ENCODE data around the gene HDAC4.

DNA sequence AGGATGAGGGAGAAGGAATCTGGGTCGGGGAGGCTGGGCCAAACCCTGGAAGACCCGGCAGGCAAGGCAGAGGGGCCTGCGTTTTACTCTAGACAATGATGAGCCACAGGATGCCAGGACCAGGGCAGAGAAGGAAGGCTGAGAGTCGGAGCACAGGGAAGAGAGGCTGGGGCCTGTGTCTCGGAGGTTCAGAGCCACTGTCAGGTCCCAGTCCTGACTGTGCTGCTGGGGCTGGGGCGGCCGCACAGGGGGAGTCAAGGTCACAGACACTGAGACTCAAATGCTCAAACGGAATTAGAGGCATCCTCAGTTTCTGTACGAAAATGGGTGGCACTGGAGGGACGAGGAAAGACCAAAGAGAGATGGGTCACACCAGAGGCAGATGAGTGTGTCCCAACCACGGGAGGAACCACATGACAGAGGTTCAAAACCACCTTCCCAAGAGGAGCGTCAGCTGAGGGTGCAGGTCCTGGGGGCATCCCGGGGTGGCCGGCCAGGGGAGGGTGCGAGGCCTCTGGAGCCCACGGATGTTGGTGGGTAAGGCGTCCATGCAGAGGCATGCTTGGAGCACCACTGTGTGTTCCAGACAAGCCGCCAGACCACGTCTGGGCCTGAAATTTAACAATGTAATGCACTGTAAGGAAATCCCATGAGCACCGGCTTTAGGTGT, 14.7 kb downstream of the HDAC4 start:
- no peak for TF ChIP-seq CTCF (IDR thresholded peaks at IDR 0.05; ENCODE audit: low read depth, low read length, missing input control)
- TF ChIP-seq, protein P1, sequence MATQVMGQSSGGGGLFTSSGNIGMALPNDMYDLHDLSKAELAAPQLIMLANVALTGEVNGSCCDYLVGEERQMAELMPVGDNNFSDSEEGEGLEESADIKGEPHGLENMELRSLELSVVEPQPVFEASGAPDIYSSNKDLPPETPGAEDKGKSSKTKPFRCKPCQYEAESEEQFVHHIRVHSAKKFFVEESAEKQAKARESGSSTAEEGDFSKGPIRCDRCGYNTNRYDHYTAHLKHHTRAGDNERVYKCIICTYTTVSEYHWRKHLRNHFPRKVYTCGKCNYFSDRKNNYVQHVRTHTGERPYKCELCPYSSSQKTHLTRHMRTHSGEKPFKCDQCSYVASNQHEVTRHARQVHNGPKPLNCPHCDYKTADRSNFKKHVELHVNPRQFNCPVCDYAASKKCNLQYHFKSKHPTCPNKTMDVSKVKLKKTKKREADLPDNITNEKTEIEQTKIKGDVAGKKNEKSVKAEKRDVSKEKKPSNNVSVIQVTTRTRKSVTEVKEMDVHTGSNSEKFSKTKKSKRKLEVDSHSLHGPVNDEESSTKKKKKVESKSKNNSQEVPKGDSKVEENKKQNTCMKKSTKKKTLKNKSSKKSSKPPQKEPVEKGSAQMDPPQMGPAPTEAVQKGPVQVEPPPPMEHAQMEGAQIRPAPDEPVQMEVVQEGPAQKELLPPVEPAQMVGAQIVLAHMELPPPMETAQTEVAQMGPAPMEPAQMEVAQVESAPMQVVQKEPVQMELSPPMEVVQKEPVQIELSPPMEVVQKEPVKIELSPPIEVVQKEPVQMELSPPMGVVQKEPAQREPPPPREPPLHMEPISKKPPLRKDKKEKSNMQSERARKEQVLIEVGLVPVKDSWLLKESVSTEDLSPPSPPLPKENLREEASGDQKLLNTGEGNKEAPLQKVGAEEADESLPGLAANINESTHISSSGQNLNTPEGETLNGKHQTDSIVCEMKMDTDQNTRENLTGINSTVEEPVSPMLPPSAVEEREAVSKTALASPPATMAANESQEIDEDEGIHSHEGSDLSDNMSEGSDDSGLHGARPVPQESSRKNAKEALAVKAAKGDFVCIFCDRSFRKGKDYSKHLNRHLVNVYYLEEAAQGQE (IDR thresholded peaks at IDR 0.05), result no peak
